ENCODE measurements around the gene PHKG1. TPM values are rescaled to one million over a fixed set of nuclear protein-coding genes. Genes with fewer than 3 reads are reported as not detected.
"Not testable (repeated sequence)": the region's sequence is repeated elsewhere in the genome, so short reads cannot be mapped to it uniquely, and the experiment has no call there.

The PHKG1 gene
- total RNA-seq, 1 experiment from 2014 or later: 1.9 TPM

- in situ Hi-C loops (cut with HindIII; ENCODE audit: low pct_unique_long_range_greater_than_20kb, low sequenced_read_pairs); DNase-seq (ENCODE audit: low read depth, low spot score): not testable (repeated sequence)
Measured at GRCh38 chr7:56092388-56092787, 364 bp downstream of the PHKG1 start.

GRCh38 chr7:56091591-56091990 lies 1.2 kb downstream of the PHKG1 start:
- in situ Hi-C loops (cut with HindIII; ENCODE audit: low pct_unique_long_range_greater_than_20kb, low sequenced_read_pairs): no loop called here
- DNase-seq (ENCODE audit: low read depth, low spot score): no peak

- in situ Hi-C loops (cut with HindIII; ENCODE audit: low pct_unique_long_range_greater_than_20kb, low sequenced_read_pairs): no loop called here
- DNase-seq (ENCODE audit: low read depth, low spot score): no peak
Measured at GRCh38 chr7:56087445-56087844, 5.3 kb downstream of the PHKG1 start.

GRCh38 chr7:56086761-56087160 lies 6.0 kb downstream of the PHKG1 start:
- in situ Hi-C loops (cut with HindIII; ENCODE audit: low pct_unique_long_range_greater_than_20kb, low sequenced_read_pairs): no loop called here
- DNase-seq (ENCODE audit: low read depth, low spot score): no peak

GRCh38 chr7:56083150-56083785 lies 9.5 kb downstream of the PHKG1 start:
- no peak for DNase-seq (ENCODE audit: low read depth, low spot score)
- in situ Hi-C loops (cut with HindIII; ENCODE audit: low pct_unique_long_range_greater_than_20kb, low sequenced_read_pairs): no loop called here

- DNase-seq (ENCODE audit: low read depth, low spot score): no peak
- in situ Hi-C loops (cut with HindIII; ENCODE audit: low pct_unique_long_range_greater_than_20kb, low sequenced_read_pairs): no loop called here
Measured at GRCh38 chr7:56081626-56082340, 11.0 kb downstream of the PHKG1 start.

GRCh38 chr7:56080726-56081435 lies 11.9 kb downstream of the PHKG1 start:
- in situ Hi-C loops (cut with HindIII; ENCODE audit: low pct_unique_long_range_greater_than_20kb, low sequenced_read_pairs); DNase-seq (ENCODE audit: low read depth, low spot score): not testable (repeated sequence)

- in situ Hi-C loops (cut with HindIII; ENCODE audit: low pct_unique_long_range_greater_than_20kb, low sequenced_read_pairs): no loop called here
- peak; percentile 76 for DNase-seq (ENCODE audit: low read depth, low spot score)
Measured at GRCh38 chr7:56079450-56080185, 13.1 kb downstream of the PHKG1 start.

GRCh38 chr7:56078196-56078595 lies 14.6 kb downstream of the PHKG1 start:
- no peak for DNase-seq (ENCODE audit: low read depth, low spot score)
- in situ Hi-C loops (cut with HindIII; ENCODE audit: low pct_unique_long_range_greater_than_20kb, low sequenced_read_pairs): no loop called here

GRCh38 chr7:56077681-56078080 lies 15.1 kb downstream of the PHKG1 start:
- DNase-seq (ENCODE audit: low read depth, low spot score): no peak
- in situ Hi-C loops (cut with HindIII; ENCODE audit: low pct_unique_long_range_greater_than_20kb, low sequenced_read_pairs): no loop called here

- in situ Hi-C loops (cut with HindIII; ENCODE audit: low pct_unique_long_range_greater_than_20kb, low sequenced_read_pairs): no loop called here
- peak; percentile 94 for DNase-seq (ENCODE audit: low read depth, low spot score)
Measured at GRCh38 chr7:56074371-56074791, 18.4 kb downstream of the PHKG1 start.

GRCh38 chr7:56066376-56066775 lies 26.4 kb downstream of the PHKG1 start:
- DNase-seq (ENCODE audit: low read depth, low spot score); in situ Hi-C loops (cut with HindIII; ENCODE audit: low pct_unique_long_range_greater_than_20kb, low sequenced_read_pairs): not testable (repeated sequence)

GRCh38 chr7:56063882-56064625 lies 28.7 kb downstream of the PHKG1 start, which contains the start of gene SUMF2:
Gene SUMF2 (plus strand): TSS chr7:56064286. CDS start chr7:56064312, 26 bp downstream.
- DNase-seq (ENCODE audit: low read depth, low spot score): peak; percentile 94
- in situ Hi-C loops (cut with HindIII; ENCODE audit: low pct_unique_long_range_greater_than_20kb, low sequenced_read_pairs): no loop called here

- in situ Hi-C loops (cut with HindIII; ENCODE audit: low pct_unique_long_range_greater_than_20kb, low sequenced_read_pairs): no loop called here
- no peak for DNase-seq (ENCODE audit: low read depth, low spot score)
Measured at GRCh38 chr7:56063500-56063881, 29.3 kb downstream of the PHKG1 start.

- DNase-seq (ENCODE audit: low read depth, low spot score): peak; percentile 74
- in situ Hi-C loops (cut with HindIII; ENCODE audit: low pct_unique_long_range_greater_than_20kb, low sequenced_read_pairs): no loop called here
Measured at GRCh38 chr7:56062382-56062781, 30.4 kb downstream of the PHKG1 start.

- in situ Hi-C loops (cut with HindIII; ENCODE audit: low pct_unique_long_range_greater_than_20kb, low sequenced_read_pairs): no loop called here
- DNase-seq (ENCODE audit: low read depth, low spot score): no peak
Measured at GRCh38 chr7:56053993-56054392, 38.8 kb downstream of the PHKG1 start.

- in situ Hi-C loops (cut with HindIII; ENCODE audit: low pct_unique_long_range_greater_than_20kb, low sequenced_read_pairs): no loop called here
- no peak for DNase-seq (ENCODE audit: low read depth, low spot score)
Measured at GRCh38 chr7:56053379-56053778, 39.4 kb downstream of the PHKG1 start.

Measured in SK-MEL-5 (cell line).